ENCODE results near the gene KLF4.

KLF4 gene

DNA sequence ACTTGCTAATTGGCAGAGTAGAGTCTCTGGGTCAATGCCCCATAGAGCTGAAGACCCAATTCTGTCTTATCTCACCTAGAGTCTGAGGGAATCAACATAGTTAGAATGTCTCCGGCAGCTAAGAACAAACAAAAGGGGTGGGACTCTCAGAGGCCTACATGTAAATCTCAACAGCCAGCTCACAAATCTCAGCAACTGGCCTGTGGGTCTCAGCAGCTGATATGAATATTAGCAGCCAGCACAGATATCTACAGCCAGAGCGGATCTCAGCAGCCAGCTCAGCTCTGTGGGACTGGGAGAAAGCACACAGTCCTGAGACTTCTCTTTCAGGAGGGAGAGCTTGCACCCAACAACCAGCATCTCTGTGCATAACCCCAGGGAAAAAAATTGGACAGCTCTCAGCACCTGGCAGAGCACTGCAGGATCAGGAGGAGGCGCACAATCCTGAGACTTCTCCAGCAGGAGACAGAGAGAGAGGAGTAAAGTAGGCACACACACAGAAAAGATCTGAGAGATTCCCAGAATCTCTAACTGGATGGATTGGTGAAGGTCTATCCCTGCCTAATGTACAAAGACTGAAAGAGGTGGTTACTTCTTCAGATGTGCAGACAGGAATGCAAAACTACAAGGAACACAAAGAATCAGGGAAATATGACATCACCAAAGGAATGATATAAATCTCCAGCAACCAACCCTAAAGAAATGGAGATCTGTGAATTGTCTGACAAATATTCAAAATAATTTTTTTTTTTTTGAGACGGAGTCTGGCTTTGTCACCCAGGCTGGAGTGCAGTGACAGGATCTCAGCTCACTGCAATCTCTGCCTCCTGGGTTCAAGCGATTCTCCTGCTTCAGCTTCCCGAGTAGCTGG, 29.2 kb downstream of the KLF4 start:
- no peak for DNase-seq (ENCODE audit: extremely low read depth, low read depth)
- TF ChIP-seq, protein P1, sequence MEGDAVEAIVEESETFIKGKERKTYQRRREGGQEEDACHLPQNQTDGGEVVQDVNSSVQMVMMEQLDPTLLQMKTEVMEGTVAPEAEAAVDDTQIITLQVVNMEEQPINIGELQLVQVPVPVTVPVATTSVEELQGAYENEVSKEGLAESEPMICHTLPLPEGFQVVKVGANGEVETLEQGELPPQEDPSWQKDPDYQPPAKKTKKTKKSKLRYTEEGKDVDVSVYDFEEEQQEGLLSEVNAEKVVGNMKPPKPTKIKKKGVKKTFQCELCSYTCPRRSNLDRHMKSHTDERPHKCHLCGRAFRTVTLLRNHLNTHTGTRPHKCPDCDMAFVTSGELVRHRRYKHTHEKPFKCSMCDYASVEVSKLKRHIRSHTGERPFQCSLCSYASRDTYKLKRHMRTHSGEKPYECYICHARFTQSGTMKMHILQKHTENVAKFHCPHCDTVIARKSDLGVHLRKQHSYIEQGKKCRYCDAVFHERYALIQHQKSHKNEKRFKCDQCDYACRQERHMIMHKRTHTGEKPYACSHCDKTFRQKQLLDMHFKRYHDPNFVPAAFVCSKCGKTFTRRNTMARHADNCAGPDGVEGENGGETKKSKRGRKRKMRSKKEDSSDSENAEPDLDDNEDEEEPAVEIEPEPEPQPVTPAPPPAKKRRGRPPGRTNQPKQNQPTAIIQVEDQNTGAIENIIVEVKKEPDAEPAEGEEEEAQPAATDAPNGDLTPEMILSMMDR (IDR thresholded peaks at IDR 0.05; ENCODE audit: low read depth, low read length) = no peak

DNA sequence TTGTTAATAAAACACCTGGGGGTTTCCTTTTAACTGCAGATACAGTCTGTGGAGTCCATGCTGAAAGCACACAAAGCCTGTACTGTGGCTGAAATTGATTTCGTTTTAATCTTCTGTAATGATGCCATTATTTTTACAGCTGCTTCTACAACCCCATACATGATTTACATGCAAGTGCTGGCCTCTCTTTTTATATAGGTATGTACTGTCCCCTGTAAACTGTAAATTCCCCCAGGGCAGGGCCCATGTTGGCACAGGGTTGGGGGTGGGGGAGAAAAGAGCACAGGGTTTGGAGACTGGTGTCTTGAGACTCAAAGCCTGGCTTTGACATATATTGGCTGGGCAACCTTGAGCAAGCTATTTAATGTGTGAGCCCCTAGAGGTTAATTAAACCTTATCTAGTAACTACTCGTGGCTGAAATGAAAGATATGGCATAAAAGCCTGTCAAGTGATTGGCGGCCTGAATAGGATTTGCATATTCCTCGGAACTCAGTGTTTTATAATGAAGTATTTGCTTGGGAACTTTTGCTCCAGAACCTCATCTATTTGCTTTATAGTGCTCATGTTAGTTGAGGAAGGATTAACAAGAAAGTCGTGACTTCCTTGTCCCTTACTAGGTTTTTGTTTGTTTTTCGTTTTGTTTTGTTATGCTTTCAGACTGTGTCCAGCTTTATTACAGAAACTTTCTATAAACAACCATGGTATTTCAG, 34.0 kb downstream of the KLF4 start:
- no peak for DNase-seq (ENCODE audit: extremely low read depth, low read depth)
- TF ChIP-seq, protein P1 (IDR thresholded peaks at IDR 0.05; ENCODE audit: low read depth, low read length) = no peak

DNA sequence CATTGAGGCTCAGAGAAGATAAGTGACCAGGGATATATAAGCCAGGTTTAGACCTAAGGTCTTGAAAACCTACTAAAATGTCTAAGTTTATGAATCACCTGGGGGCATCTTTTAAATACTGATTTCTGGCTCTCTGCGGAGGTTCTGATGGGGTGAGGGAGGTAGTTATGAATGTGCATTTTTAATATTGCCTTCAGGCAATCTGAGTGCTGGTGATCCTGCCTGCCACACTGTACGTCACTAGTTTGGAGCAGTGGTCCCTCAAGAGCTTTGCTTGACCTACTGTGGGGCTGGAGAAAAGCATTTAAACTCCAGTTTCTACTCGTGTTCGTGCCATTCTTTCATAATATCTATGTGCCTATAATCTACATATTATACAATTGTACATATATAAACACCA, 36.1 kb downstream of the KLF4 start:
- no peak for DNase-seq (ENCODE audit: extremely low read depth, low read depth)
- TF ChIP-seq, protein P1 (IDR thresholded peaks at IDR 0.05; ENCODE audit: low read depth, low read length) = no peak

DNA sequence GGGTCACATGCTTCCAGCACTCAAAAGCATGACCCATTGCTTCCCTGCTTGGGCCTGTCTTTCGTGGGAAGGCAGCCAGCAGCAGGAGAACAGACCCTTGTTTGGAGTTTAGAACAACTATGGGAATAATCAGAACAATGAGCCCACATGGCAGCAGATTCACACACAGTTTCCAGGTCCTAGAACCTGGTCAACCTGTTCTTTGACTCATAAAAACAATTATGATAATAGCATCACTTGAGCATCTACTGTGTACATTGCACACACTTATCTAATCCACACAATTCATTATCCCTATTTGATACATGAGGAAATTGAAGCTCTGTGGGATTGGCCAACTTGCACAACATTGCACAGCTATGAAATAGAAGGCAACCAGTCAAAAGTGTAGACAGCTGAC, 41.7 kb downstream of the KLF4 start:
- no peak for DNase-seq (ENCODE audit: extremely low read depth, low read depth)
- TF ChIP-seq, protein P1 (IDR thresholded peaks at IDR 0.05; ENCODE audit: low read depth, low read length) = no peak

DNA sequence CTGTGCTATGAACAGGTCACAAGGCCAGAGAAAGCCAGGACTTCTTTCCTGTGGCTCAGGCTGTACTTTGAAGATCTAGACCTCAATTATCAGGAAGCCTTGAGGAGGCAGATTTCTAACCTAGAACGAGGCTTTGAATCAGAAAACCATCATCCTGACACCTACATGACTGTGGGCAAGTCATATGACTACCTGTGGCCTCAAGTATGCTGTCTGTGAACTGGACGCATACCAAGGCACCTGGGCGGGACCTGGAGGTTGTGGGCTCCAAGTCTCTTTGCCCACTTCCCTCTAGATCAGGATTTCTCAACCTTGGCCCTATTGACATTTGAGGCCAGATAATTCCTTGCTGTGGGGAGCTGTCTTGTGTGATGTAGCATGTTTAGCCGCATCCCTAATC, 42.5 kb downstream of the KLF4 start:
- DNase-seq (ENCODE audit: extremely low read depth, low read depth) = no peak
- TF ChIP-seq, protein P1 (IDR thresholded peaks at IDR 0.05; ENCODE audit: low read depth, low read length) = no peak

DNA sequence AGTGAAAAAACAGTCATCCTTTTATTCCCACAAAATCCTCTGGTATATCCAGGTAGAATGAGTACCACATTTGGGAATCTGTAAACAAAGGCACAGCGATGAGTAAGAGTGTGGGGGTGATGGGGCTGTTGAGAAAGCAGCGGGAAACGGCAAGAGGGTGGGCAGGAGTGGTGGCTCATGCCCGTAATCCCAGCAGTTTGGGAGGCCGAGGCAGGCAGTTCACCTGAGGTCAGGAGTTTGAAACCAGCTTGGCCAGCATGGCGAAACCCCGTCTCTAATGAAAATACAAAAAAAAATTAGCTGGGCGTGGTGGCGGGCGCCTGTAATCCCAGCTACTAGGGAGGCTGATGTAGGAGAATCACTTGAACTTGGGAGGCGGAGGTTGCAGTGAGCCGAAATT, 43.1 kb downstream of the KLF4 start:
- TF ChIP-seq, protein P1 (IDR thresholded peaks at IDR 0.05; ENCODE audit: low read depth, low read length) = no peak
- no peak for DNase-seq (ENCODE audit: extremely low read depth, low read depth)

DNA sequence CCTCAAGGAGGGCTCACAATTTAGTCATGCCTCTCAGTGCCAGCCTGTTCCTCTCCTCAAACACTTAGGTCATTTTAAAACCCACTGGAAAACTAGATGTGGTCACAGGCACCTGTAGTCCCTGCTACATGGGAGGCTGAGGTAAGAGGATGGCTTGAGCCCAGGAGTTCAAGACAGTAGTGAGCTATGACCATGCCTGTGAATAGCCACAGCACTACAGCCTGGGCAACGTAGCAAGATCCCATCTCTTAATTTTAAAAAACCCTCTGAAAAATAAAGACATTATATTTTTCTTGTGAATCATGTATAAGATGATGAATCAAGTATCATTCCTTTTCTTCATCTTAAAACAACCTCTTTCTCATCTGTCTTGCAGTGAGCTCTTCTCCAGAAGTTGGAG, 45.8 kb downstream of the KLF4 start:
- DNase-seq (ENCODE audit: extremely low read depth, low read depth) = no peak
- TF ChIP-seq, protein P1 (IDR thresholded peaks at IDR 0.05; ENCODE audit: low read depth, low read length) = no peak

Measured in AG09319 (cell line).